Suprapubic skin (tissue), 4 donors: Measurements from ENCODE around the gene OR51B4.

Experiments
- CTCF ChIP-seq, 2 donors: fragments of 200-600 bp in 1 of 2; fragments of 450-650 bp in 1 of 2; sonication (generic) in 1 of 2; IDR thresholded peaks; one replicate each; pipeline ENCODE4 v1.5.1; 2016 to 2019; ENCODE audit warnings: antibody characterized with exemption in 2 of 2, mild to moderate bottlenecking in 1 of 2, moderate library complexity in 1 of 2
- POLR2A ChIP-seq, 2 donors: fragments of 450-650 bp; IDR thresholded peaks; one replicate each; pipeline ENCODE4 v1.6.1; 2017; ENCODE audit warnings: antibody characterized with exemption in 2 of 2, mild to moderate bottlenecking in 2 of 2, moderate library complexity in 2 of 2
- POLR2AphosphoS5 ChIP-seq, 3 donors: sonication (generic); formaldehyde crosslinking; IDR thresholded peaks; one replicate each; pipeline ENCODE4 v1.6.1; 2017; ENCODE audit warnings: antibody characterized with exemption in 3 of 3

- TF ChIP-seq CTCF (IDR thresholded peaks at IDR 0.05) (no peak), POLR2A (IDR thresholded peaks at IDR 0.05) (no peak), POLR2AphosphoS5 (IDR thresholded peaks at IDR 0.05) (no peak)
These were observed 44.1 kb upstream of the OR51B4 start for GRCh38 chr11:5345831-5346230.
